Adipose tissue (tissue), 3 donors: ENCODE data around the gene KRTAP10-4. TPM values are rescaled to one million over a fixed set of nuclear protein-coding genes. Genes with fewer than 3 reads are reported as not detected.
"Not testable (repeated sequence)": the region's sequence is repeated elsewhere in the genome, so short reads cannot be mapped to it uniquely, and the experiment has no call there.

ENCODE experiments used
- H3K27ac ChIP-seq: one replicate; pipeline ENCODE4 v1.5.1; 2013; ENCODE audit warnings: low read depth, low read length
- WGBS, 3 donors: extraction: QIAGEN DNeasy Blood & Tissue Kit; methylation state at CpG; one replicate each; pipeline ENCODE4 v1.1.7; 2013; 5-methylcytosine and 5-hydroxymethylcytosine counted together
- polyA plus RNA-seq, 3 donors: library from polyadenylated mRNA; stranded (reverse); fragments of 200-250 nt; gene quantifications; one replicate each; pipeline ENCODE4 v1.2.3, GENCODE V29; 2013
- donor health status: healthy with polysubstance abuse.
- donor health status: Bipolar disorder and iron deficiency.
- donor health status: healthy.

KRTAP10-4 gene
- polyA plus RNA-seq, 3 donors, result not detected

- H3K27ac ChIP-seq, result no peak overlapping the region
- WGBS, 3 donors, result 69 to 78% (median 74%) methylated on average over 22 to 24 of the region's 24 CpGs
These were observed 16.2 kb downstream of the KRTAP10-4 start for GRCh38 chr21:44589586-44590305.

GRCh38 chr21:44590311-44590721, 16.8 kb downstream of the KRTAP10-4 start:
- 74 to 82% (median 76%) methylated on average over 9 to 10 of the region's 10 CpGs for WGBS, 3 donors
- H3K27ac ChIP-seq, result no peak overlapping the region

GRCh38 chr21:44590897-44591800, 17.6 kb downstream of the KRTAP10-4 start:
- WGBS, 3 donors, result 45 to 64% (median 59%) methylated on average over 11 to 18 of the region's 19 CpGs
- not testable (repeated sequence) for H3K27ac ChIP-seq

GRCh38 chr21:44591801-44592130, 18.2 kb downstream of the KRTAP10-4 start:
- 41 to 57% (median 50%) methylated on average over 1 to 4 of the region's 4 CpGs for WGBS, 3 donors
- H3K27ac ChIP-seq, result not testable (repeated sequence)

GRCh38 chr21:44592446-44593311, 19.1 kb downstream of the KRTAP10-4 start, which contains the start of gene KRTAP10-6:
TSS of gene KRTAP10-6 (minus strand) at chr21:44592505. CDS start at chr21:44592484, 21 bp downstream.
- WGBS, 3 donors, result 45 to 60% (median 59%) methylated on average over 33 of the region's 33 CpGs

GRCh38 chr21:44593598-44594405, 20.3 kb downstream of the KRTAP10-4 start:
- 41 to 65% (median 55%) methylated on average over 20 of the region's 20 CpGs for WGBS, 3 donors
- no peak overlapping the region for H3K27ac ChIP-seq

More at GRCh38 chr21:44592446-44593311, 19.1 kb downstream of the KRTAP10-4 start, which contains the start of gene KRTAP10-6:
- no peak within 1 kb of the TSS for H3K27ac ChIP-seq

- 69 to 80% (median 76%) methylated on average over 12 of the region's 12 CpGs for WGBS, 3 donors
These were observed 20.9 kb downstream of the KRTAP10-4 start for GRCh38 chr21:44594406-44594916.

GRCh38 chr21:44595524-44595923, 22.0 kb downstream of the KRTAP10-4 start:
- no peak overlapping the region for H3K27ac ChIP-seq
- WGBS, 3 donors, result 59 to 78% (median 74%) methylated on average over 6 of the region's 6 CpGs

More at GRCh38 chr21:44594406-44594916, 20.9 kb downstream of the KRTAP10-4 start:
- no peak overlapping the region for H3K27ac ChIP-seq

GRCh38 chr21:44596068-44596725, 22.7 kb downstream of the KRTAP10-4 start:
- H3K27ac ChIP-seq, result no peak overlapping the region
- WGBS, 3 donors, result 71 to 82% (median 81%) methylated on average over 9 of the region's 9 CpGs

- 59 to 75% (median 75%) methylated on average over 11 of the region's 11 CpGs for WGBS, 3 donors
- no peak overlapping the region for H3K27ac ChIP-seq
These were observed 24.5 kb downstream of the KRTAP10-4 start for GRCh38 chr21:44598061-44598460.

- H3K27ac ChIP-seq, result no peak overlapping the region
- 79 to 84% (median 83%) methylated on average over 8 of the region's 8 CpGs for WGBS, 3 donors
These were observed 25.9 kb downstream of the KRTAP10-4 start for GRCh38 chr21:44599264-44600029.

- H3K27ac ChIP-seq, result not testable (repeated sequence)
- 62 to 76% (median 67%) methylated on average over 15 to 23 of the region's 23 CpGs for WGBS, 3 donors
These were observed 26.8 kb downstream of the KRTAP10-4 start, which contains the start of gene KRTAP10-7 for GRCh38 chr21:44600118-44600978. TSS of gene KRTAP10-7 (plus strand) at chr21:44600597. CDS start at chr21:44600622, 25 bp downstream.

- WGBS, 3 donors, result 58 to 76% (median 74%) methylated on average over 6 to 10 of the region's 10 CpGs
These were observed 27.6 kb downstream of the KRTAP10-4 start for GRCh38 chr21:44601091-44601490.

GRCh38 chr21:44601596-44602462, 28.3 kb downstream of the KRTAP10-4 start:
- H3K27ac ChIP-seq, result no peak overlapping the region
- 57 to 76% (median 75%) methylated on average over 21 to 23 of the region's 23 CpGs for WGBS, 3 donors

More at GRCh38 chr21:44601091-44601490, 27.6 kb downstream of the KRTAP10-4 start:
- not testable (repeated sequence) for H3K27ac ChIP-seq
